T-helper 22 cell (primary cell): ENCODE measurements around the gene HCRTR1.

ENCODE experiments used
- DNase-seq: peaks from one replicate; pipeline ENCODE4 v3.0.0-alpha.2; 2020; ENCODE audit warnings: low read depth

The HCRTR1 gene

DNA sequence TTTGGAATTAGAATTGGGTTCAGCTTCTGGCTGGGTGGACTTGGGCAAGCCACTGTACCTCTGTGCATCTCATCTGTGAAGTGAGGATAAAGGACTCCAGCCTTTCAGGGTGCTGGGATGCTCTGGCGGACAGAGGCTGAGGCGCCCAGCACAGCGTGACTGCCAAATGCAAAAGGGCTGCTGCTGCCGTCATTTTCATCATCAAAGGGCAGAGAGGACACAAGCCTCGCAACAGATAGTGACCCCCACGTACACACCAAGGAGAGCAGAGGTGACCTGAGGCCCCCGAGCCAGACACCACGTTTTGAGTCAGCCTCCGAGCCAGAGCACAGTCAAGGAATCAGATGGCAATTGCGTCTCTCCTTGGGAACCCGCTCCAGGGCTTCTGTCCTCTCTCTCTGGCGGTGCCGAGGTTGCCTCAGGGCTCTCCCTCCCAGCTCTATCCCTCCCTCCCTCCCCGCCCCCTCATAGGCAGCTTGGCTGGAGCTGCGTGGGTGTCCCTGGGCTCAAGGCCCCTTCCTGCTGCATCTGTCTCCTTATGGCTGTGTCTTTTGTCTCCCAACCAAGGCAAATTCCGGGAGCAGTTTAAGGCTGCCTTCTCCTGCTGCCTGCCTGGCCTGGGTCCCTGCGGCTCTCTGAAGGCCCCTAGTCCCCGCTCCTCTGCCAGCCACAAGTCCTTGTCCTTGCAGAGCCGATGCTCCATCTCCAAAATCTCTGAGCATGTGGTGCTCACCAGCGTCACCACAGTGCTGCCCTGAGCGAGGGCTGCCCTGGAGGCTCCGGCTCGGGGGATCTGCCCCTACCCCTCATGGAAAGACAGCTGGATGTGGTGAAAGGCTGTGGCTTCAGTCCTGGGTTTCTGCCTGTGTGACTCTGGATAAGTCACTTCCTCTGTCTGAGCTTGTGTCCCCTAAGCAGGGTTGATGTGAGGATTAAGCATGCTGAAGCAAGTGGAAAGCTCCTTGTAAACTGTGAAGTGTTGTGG lies 9.0 kb downstream of the HCRTR1 start:
- no peak for DNase-seq

DNA sequence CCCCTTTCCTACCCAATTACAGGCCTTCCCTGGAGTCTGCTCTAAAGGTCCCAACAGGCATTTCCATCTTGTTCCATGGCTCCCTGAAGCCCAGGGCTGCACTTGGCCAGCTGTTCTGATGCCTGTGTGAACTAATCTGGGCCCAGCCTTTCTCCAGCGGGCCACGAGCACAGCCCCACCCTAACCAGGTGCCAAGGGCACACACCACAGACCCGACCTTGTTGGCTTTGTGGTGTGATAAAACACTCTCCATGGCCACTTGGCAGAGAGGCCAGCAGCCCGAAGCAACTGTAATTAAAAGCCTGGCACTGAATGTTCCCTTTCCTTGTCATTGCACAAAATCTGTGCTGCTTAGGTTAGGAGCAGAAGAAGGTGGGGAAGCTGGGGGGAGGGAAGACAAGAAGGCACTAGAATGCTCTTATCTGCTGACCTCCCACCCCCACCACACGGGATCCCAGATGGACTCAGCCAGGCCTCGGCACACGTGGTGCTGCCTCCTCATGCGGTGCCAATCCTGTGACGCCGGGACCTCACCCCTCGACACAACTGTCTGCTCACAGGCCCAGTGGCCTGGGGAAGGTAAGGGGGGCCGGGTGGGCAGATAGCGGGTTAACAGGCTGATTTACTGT lies 9.9 kb downstream of the HCRTR1 start:
- DNase-seq = no peak

DNA sequence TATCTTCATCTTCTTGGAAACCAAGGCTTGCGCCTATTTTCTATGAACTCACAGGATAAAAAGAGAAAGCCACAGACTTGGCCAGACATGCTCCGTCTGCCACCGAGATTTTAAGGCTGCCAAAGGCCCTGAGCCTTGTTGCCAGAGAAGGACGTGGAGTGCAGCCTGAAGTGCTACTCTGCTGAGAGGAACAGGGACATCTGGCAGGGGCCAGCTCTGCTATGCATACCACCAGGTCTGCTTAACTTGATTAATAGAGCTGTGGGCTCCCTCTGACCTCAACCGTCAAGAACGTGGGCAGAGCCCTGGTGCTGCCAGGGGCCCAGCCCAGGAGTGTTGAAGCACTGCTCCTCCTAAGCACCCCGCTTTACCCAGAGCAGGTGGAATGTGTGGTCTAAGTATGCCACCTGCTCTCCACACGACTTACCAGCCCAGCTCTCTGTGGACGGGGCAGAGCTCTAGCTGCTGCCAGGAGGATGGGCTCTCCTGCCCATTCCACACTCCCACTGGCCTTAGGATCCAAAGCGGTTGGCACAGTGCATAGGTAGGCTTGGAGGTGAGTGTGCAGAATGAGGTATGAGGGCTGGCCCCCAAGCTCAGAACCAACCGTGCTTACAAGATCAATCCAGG lies 10.6 kb downstream of the HCRTR1 start:
- DNase-seq = no peak

DNA sequence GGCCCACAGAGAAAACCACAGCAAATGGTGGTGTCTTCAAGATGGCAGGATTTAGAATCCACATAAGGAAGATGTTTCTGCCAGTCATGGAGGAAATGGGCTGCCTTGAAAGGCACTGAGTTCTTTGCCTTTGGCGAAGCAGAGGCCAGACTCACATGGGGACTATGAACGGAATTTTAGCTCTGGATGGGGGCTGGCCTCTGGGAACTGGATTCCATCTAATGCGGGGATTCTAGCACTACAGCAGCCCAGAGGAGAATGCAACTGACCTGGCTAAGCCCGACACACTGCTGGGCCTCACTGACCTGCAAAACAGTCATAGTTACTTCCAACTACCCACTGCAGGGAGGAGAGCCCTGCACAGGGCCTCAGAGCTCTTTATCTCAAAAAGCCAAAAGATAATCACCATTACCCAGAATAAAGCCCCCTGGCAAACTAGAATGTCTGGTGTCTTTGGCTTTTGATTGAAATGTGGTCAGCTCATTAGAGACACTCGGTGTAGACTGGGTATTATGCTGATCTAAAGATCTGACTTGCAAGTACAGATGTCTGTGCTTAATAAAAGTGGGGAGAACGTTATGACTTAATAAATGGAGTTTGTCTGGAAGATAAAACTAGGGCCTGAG lies 11.6 kb downstream of the HCRTR1 start:
- no peak for DNase-seq

DNA sequence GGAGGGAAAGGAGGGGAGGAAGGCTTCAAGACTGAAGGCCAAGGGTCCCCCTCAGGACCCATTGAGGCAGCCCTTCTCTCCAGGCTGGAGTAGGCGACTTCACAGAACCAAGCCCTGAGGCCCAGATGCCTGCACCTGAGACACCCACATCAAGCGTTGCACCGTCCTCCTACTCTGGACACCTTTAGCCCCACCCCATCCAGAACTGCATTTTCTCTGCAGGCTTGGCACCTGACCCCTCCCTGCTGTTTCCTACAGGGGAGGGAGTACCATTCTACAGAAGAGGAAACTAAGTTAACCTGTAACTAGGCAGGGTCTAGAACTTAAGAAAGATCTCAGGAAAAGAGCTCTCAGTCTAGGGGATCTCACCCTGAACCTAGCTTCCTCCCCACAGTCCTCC lies 15.2 kb downstream of the HCRTR1 start:
- no peak for DNase-seq

DNA sequence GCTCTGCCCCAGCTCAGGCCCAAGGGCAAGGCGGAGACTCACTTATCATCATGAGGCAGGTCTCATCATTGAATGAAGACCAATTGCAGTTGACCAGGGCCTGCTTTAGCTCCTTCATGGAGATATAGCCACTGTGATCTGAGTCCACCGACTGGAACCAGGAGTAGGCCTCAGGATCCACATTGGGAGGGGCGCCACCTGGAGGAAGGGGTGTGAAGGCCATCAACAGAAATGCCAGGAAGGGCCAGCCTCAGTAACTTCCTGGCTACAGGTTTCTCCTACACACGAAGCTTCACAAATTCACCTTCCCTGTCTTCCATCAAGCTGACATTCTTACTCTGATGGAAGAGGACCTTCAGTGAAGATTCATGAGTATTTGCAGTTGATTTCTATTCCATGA lies 15.6 kb downstream of the HCRTR1 start:
- DNase-seq = no peak

DNA sequence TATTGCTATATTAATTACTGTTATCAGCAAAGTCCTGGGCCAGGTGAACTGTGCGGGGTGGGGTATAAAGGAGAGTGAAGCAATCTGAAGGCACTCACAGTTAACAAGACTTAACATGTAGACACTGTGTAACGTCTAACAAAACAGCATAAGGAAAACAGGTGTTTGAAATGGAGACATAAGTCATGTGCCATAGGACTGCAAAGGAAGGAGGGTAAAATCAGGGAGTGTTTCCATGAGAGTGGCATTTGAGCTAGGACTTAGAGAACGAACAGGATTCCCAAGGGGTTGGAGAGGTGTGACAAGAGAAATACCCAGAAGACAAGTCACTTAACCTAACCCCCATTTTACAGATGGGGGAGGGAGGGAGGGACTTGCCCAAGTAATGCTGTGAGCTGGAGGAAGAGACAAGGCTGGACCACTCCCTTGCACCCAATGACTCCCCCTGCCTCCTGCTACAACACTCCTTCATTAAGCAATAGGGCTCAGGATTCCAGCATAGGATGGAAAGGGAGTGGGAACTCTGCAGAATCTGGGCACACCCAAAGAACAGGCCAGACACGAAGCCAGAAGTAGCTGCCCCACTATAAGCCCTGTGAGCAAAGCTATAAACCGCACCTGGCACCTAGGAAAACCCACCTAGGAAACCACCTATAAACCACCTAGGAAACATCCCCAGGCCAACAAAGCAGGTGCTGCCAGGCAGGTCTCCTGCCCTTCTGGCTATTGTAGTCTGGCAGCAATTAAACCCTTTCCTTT lies 20.6 kb downstream of the HCRTR1 start:
- DNase-seq = no peak

DNA sequence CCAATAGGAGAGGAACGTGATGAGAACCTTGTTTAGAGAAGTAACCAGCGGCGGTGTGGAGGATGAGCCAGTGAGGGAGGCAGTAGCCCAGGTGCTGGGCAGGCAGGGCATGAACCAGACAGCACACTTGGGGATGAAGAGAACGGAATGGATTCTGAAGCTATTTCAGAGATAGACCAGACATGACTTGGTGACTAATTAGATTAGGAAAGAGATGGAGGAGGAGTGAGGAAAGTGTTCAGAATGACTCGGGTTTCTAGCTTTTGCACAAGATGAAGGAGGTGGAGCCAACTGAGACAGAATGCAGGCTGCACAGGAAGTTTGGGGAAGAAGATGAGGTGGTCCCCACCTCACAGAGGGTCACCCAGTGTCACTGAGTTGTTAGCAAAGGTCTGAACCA lies 22.1 kb downstream of the HCRTR1 start:
- no peak for DNase-seq

DNA sequence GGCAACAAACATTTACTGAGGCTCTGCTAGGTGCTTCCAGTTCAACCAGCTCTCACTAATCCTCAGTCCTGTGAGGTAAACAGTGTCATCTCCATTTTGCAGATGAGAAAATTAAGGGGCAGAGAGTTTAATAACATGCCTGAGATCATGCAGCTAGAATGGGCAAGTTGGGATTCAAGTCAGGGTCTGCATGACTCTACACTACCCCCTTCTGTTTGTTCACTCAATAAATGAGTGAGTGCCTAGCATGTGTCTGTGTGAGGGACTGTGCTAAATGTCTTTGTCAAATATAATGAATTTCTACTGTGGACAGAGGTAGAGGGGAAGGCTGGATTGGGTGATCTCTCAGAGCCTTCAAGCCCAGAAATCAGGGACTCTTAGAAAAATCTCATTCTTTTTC lies 22.7 kb downstream of the HCRTR1 start:
- DNase-seq = no peak

DNA sequence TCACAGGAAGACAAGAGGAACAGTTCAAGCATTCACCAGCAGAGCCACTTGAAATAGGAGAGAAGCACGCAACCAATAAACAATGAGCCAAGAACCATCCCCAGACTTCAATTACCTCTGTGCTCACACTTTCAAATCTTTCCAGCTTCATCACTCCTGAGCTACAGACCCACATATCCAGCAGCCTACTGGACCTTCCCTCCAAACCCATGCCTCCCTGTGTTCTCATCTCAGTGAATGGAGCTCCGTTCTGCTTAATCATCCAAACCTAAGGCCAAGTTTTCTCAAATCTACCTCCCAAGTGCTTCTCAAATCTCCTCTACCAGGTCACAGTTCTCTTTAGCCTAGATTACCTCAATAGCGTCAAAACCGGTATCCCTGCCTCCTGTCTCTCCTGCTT lies 23.5 kb downstream of the HCRTR1 start:
- DNase-seq = no peak

DNA sequence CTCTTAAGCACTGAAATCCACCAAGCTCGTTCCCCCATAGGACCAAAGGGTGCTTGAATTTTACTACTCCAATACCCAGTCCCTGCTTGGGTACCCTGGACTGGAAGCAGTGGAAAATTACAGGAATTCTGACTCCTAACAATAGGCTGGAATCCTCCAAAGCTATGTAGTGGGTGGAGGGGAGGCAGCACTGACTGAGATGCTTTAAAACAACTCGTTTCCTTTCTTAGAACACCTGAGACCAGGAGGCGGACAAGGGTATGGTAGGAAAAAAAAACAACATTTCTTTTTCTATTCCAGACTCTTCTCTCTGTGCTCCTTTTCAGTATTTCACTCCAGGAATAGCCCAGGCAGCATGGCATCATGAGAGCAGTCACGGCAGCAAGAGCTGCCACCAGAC lies 24.9 kb downstream of the HCRTR1 start:
- DNase-seq = no peak

DNA sequence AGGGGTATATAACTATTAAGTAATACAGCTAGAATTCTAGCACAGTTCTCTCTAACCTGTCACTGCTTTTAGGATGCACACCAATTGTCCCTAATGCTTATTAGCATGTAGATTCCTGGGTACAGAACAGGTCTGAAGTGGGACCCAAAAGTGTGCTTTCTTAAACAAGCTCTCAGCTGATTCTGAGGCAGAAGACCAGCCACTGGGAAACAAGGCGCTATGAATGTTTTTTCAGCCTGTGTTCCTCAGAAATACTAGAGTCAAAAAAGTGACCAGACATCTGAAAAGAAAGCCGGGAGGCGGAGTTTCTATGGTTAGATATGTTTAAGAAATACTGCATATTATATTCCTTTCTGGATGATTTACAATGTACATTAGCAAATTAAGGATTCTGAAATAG lies 25.4 kb downstream of the HCRTR1 start:
- no peak for DNase-seq

DNA sequence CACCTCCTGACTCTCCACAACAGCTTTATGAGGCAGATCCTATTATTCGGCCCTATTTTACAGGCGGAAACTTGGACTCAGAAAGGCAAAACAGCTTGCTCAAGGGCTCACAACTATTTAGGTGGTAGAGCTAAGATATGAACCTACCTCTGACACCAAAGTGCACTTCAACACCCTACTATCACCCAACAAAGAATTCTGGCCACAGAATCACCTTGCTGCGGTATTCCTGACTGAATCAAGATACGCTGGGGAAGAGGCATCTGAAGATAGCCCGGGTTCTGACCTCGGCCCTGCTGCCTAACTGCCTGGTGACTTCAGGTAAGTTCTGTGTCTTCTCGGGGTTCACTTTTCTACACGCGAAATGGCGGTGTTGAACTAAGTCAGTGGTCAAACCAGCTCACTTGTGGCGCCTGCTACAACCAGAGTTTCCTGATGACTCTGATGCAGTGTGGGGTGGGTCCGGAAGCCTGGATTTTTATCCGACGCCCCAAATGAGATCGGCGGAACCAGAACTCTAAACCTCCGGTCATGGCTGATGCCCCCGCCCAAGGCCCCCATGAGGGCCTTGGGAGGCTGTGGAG lies 26.6 kb downstream of the HCRTR1 start:
- DNase-seq = no peak

DNA sequence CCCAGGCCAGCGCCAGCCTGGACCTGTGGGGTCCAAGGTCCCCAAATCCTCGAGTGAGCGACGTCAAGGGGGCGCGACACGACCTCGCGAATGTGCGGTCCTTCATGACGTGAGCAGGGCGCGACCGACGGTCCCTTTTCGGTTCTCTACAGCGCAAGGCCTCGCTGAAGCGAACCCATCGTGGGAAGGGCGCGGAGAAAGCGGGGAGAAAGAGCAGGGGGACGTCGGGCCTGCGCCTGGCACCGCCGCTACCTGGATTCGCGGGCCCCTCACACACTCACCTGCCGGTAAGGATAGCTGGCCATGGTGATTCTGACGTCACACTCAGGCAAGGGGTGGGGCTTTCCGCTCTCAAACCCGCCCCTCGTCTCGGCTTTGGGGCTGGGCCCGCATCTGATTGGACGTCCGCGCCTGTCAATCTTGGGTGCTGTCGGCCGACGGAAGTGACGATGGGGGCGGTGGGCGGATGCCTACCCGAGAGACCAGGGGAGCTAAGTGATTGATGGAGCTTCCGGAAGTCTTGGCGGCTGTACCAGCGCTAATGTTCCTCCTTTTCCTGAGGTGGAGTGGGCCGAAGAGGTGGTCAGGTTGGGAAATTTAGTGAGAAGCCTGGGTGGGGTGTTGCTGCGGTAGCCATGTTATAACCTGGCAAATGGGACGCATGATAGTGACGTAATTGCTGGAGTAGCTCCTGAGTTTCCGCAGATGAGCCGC lies 27.2 kb downstream of the HCRTR1 start, which contains the start of gene PEF1:
TSS of gene PEF1 (minus strand) at position 317 of the 714 bp plus-strand sequence. CDS start at position 305, 12 bp downstream.
- DNase-seq = peak; percentile 98

DNA sequence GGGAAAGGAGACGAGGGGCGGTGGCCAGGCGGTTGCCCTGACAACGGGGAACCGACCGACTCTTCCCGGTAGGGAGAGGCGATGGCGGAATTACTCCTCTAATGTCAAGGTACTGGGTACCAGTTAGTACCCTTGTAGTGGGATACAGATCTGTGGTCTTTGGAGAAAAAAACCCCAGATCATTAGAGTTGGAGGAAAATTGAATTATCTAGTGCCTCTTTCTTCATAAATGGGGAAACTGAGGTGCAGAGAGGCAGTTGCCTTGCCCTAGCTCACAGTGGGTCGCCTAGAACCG lies 27.7 kb downstream of the HCRTR1 start:
- DNase-seq = no peak

DNA sequence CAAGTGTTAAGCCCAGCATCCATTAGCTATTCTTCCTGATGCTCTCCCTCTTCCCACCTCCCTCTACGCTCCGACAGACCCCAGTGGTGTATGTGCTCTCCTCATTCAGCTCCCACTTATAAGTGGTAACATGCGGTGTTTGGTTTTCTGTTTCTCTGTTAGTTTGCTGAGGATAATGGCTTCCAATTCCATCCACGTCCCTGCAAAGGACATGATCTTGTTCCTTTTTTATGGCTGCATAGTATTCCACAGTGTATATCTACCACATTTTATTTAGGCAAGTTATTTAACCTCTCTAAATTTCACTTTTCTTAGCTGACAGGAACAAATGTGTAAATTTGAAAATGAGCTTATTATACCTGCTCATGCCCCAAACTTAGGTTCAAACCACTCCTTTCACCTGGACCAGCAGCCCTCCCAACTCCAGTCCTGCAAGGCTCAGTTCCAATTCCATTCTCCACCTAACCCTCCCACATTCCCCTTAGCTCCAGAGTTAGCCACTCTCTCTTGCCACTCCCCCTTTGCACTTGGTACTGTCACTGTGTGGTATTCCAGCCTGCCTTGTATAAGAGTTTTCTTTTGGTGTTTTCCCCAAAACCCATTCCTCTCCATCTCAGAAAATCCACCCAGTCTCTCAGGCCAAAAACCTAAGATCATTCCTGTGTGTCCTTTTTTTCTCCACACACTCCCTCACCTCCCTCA lies 28.9 kb downstream of the HCRTR1 start:
- no peak for DNase-seq

DNA sequence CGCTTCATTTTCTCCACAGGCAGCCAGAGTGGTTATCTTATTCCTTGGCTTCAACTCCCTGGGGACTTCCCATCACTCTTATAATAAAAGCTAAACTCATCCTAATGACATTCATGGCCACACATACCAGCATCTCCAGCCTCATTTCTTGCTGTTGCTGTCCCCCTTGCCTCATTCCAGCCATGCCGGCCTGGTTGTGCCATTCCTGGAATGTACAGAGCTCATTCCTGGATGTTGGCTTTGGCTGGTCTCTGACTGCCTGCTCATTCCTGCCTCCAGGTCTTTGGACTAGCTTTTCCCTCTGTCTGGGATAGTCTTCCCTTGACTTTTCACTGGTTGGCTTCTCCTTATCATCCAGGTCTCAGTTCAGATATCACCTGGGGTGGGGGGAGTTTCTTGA lies 29.6 kb downstream of the HCRTR1 start:
- no peak for DNase-seq

DNA sequence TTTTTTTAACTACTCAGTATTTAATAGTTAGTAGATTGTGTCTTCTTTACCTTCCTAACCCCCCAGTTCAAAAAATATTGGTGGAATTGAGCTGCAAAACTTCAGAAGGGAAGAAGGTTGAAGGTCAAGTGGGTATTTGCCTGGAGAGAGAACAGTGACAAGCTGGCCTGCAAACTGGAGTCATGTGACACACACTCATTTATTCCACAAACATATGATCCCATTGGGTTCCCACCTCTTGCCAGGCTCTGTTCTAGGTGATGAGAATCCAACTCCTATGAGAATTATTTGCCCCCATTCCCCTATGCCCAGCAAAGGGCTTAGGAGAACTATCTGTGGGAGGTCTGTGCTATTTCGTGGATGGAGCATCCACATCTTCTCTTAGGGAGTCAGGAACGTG lies 30.7 kb downstream of the HCRTR1 start:
- DNase-seq = no peak

DNA sequence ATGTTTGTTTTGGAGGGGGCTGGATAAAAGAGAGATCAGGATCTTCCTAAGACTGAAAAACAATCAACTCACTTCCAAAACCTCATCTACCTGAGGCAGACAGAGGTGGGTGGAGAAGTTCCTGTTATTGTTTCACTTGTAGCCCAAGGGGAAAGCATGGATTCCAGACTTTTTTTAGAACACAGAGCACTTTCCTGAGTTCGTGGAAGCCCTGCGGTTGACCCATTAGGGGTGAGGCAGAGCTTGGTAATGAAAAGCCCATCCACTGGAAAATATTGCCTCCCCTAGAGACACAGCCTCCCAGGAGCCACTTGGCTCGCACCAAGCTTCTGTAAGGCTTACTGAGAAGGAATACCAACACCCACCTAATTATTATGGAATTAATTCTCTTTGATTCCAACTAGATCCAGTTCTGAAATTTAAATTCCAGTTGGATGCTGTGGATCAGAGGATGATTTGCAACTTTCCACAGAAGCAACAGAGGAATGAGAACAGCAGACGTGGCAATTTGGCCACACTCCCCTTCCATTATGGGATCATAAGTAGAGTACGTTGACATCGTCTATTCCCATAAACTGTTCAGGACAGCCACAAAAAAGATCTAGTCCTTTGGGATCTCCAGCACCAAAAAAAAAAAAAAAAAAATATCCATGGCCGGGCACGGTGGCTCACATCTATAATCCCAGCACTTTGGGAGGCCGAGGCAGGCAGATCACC lies 31.3 kb downstream of the HCRTR1 start:
- no peak for DNase-seq
